ENCODE data around the gene ZEB2.

Gene ZEB2

GRCh38 chr2:144493027-144493809, 26.7 kb downstream of the ZEB2 start:
- Mint-ChIP-seq H3K4me1 (ENCODE audit: low read depth in 2 of 2) (peaks cover 41 to 74% of the 10 kb centered on the region in 2 donors), H3K9me3 (no peaks in the 10 kb centered on the region), H3K36me3 (ENCODE audit: insufficient read depth) (peaks cover 66% of the 10 kb centered on the region), H3K27ac (peak overlapping the region; percentile 57 to 91), H3K27me3 (no peaks in the 10 kb centered on the region), H3K4me3 (peak overlapping the region in 1 of 2 donors; percentile 73)
- no peak for ATAC-seq (replicated peaks)
- no peak for DNase-seq

GRCh38 chr2:144490857-144491256, 29.1 kb downstream of the ZEB2 start:
- Mint-ChIP-seq H3K36me3 (ENCODE audit: insufficient read depth) (peaks cover 63% of the 10 kb centered on the region), H3K4me1 (ENCODE audit: low read depth in 2 of 2) (peaks cover 35 to 74% of the 10 kb centered on the region in 2 donors), H3K4me3 (peak overlapping the region; percentile 41 to 73), H3K27ac (peak overlapping the region; percentile 87 to 91), H3K27me3 (no peaks in the 10 kb centered on the region), H3K9me3 (no peaks in the 10 kb centered on the region)
- DNase-seq (no peak), ATAC-seq (replicated peaks) (no peak)

GRCh38 chr2:144490017-144490416, 29.9 kb downstream of the ZEB2 start:
- Mint-ChIP-seq H3K27ac (peak overlapping the region; percentile 87 to 91), H3K27me3 (no peaks in the 10 kb centered on the region), H3K9me3 (no peaks in the 10 kb centered on the region), H3K4me3 (peak overlapping the region in 1 of 2 donors; percentile 73), H3K36me3 (ENCODE audit: insufficient read depth) (peaks cover 62% of the 10 kb centered on the region), H3K4me1 (ENCODE audit: low read depth in 2 of 2) (peaks cover 27 to 70% of the 10 kb centered on the region in 2 donors)
- ATAC-seq (replicated peaks), result peak; percentile 85
- DNase-seq, result no peak

- DNase-seq, result no peak
- Mint-ChIP-seq H3K4me1 (ENCODE audit: low read depth in 2 of 2) (peaks cover 25 to 67% of the 10 kb centered on the region in 2 donors), H3K27me3 (no peaks in the 10 kb centered on the region), H3K27ac (peak overlapping the region; percentile 87 to 91), H3K36me3 (ENCODE audit: insufficient read depth) (peaks cover 60% of the 10 kb centered on the region), H3K4me3 (peak overlapping the region in 1 of 2 donors; percentile 73), H3K9me3 (no peaks in the 10 kb centered on the region)
- no peak for ATAC-seq (replicated peaks)
Measured at GRCh38 chr2:144489315-144489916, 30.5 kb downstream of the ZEB2 start.

- no peak for DNase-seq
- H3K36me3 Mint-ChIP-seq (ENCODE audit: insufficient read depth), result peaks cover 52% of the 10 kb centered on the region
- H3K27me3 Mint-ChIP-seq, result no peaks in the 10 kb centered on the region
- peak overlapping the region in 1 of 2 donors; percentile 62 for H3K27ac Mint-ChIP-seq
- H3K4me1 Mint-ChIP-seq (ENCODE audit: low read depth in 2 of 2), result peaks cover 14 to 63% of the 10 kb centered on the region in 2 donors
- no peak overlapping the region for H3K4me3 Mint-ChIP-seq
- no peak for ATAC-seq (replicated peaks)
- no peaks in the 10 kb centered on the region for H3K9me3 Mint-ChIP-seq
Measured at GRCh38 chr2:144484201-144484948, 35.5 kb downstream of the ZEB2 start.

GRCh38 chr2:144481666-144482065, 38.3 kb downstream of the ZEB2 start:
- Mint-ChIP-seq H3K4me3 (peak overlapping the region in 1 of 2 donors; percentile 48), H3K36me3 (ENCODE audit: insufficient read depth) (peaks cover 62% of the 10 kb centered on the region), H3K27me3 (no peaks in the 10 kb centered on the region), H3K9me3 (no peaks in the 10 kb centered on the region), H3K4me1 (ENCODE audit: low read depth in 2 of 2) (peaks cover 14 to 64% of the 10 kb centered on the region in 2 donors), H3K27ac (peak overlapping the region; percentile 25 to 93)
- ATAC-seq (replicated peaks) (peak; percentile 45), DNase-seq (no peak)

- H3K4me1 Mint-ChIP-seq (ENCODE audit: low read depth in 2 of 2), result peaks cover 14 to 67% of the 10 kb centered on the region in 2 donors
- no peaks in the 10 kb centered on the region for H3K27me3 Mint-ChIP-seq
- peaks cover 65% of the 10 kb centered on the region for H3K36me3 Mint-ChIP-seq (ENCODE audit: insufficient read depth)
- H3K9me3 Mint-ChIP-seq, result no peaks in the 10 kb centered on the region
- ATAC-seq (replicated peaks), result peak; percentile 53
- no peak for DNase-seq
- peak overlapping the region; percentile 33 to 48 for H3K4me3 Mint-ChIP-seq
- peak overlapping the region; percentile 25 to 93 for H3K27ac Mint-ChIP-seq
Measured at GRCh38 chr2:144481109-144481508, 38.8 kb downstream of the ZEB2 start.

GRCh38 chr2:144480285-144480684, 39.6 kb downstream of the ZEB2 start:
- Mint-ChIP-seq H3K4me3 (peak overlapping the region in 1 of 2 donors; percentile 48), H3K27me3 (no peaks in the 10 kb centered on the region), H3K36me3 (ENCODE audit: insufficient read depth) (peaks cover 61% of the 10 kb centered on the region), H3K27ac (peak overlapping the region in 1 of 2 donors; percentile 93), H3K4me1 (ENCODE audit: low read depth in 2 of 2) (peaks cover 14 to 68% of the 10 kb centered on the region in 2 donors), H3K9me3 (no peaks in the 10 kb centered on the region)
- DNase-seq, result no peak
- no peak for ATAC-seq (replicated peaks)

- no peaks in the 10 kb centered on the region for H3K9me3 Mint-ChIP-seq
- DNase-seq, result no peak
- H3K36me3 Mint-ChIP-seq (ENCODE audit: insufficient read depth), result peaks cover 58% of the 10 kb centered on the region
- H3K27ac Mint-ChIP-seq, result peak overlapping the region in 1 of 2 donors; percentile 93
- no peaks in the 10 kb centered on the region for H3K27me3 Mint-ChIP-seq
- ATAC-seq (replicated peaks), result no peak
- peaks cover 14 to 71% of the 10 kb centered on the region in 2 donors for H3K4me1 Mint-ChIP-seq (ENCODE audit: low read depth in 2 of 2)
- peak overlapping the region in 1 of 2 donors; percentile 48 for H3K4me3 Mint-ChIP-seq
Measured at GRCh38 chr2:144479659-144480058, 40.3 kb downstream of the ZEB2 start.

GRCh38 chr2:144479138-144479537, 40.8 kb downstream of the ZEB2 start:
- Mint-ChIP-seq H3K4me3 (peak overlapping the region in 1 of 2 donors; percentile 69), H3K36me3 (ENCODE audit: insufficient read depth) (peaks cover 56% of the 10 kb centered on the region), H3K4me1 (ENCODE audit: low read depth in 2 of 2) (peaks cover 13 to 67% of the 10 kb centered on the region in 2 donors), H3K27me3 (no peaks in the 10 kb centered on the region), H3K27ac (peak overlapping the region; percentile 19 to 92), H3K9me3 (no peaks in the 10 kb centered on the region)
- no peak for ATAC-seq (replicated peaks)
- no peak for DNase-seq

GRCh38 chr2:144477957-144478311, 42.0 kb downstream of the ZEB2 start:
- peaks cover 45% of the 10 kb centered on the region for H3K36me3 Mint-ChIP-seq (ENCODE audit: insufficient read depth)
- no peaks in the 10 kb centered on the region for H3K9me3 Mint-ChIP-seq
- peak overlapping the region in 1 of 2 donors; percentile 69 for H3K4me3 Mint-ChIP-seq
- DNase-seq (no peak), ATAC-seq (replicated peaks) (no peak)
- H3K27me3 Mint-ChIP-seq, result no peaks in the 10 kb centered on the region
- H3K4me1 Mint-ChIP-seq (ENCODE audit: low read depth in 2 of 2), result peaks cover 14 to 62% of the 10 kb centered on the region in 2 donors
- peak overlapping the region in 1 of 2 donors; percentile 92 for H3K27ac Mint-ChIP-seq

GRCh38 chr2:144477281-144477956, 42.5 kb downstream of the ZEB2 start:
- H3K36me3 Mint-ChIP-seq (ENCODE audit: insufficient read depth), result peaks cover 44% of the 10 kb centered on the region
- H3K4me3 Mint-ChIP-seq, result peak overlapping the region; percentile 3 to 69
- no peaks in the 10 kb centered on the region for H3K9me3 Mint-ChIP-seq
- ATAC-seq (replicated peaks), result no peak
- peak overlapping the region; percentile 15 to 92 for H3K27ac Mint-ChIP-seq
- DNase-seq, result no peak
- H3K27me3 Mint-ChIP-seq, result no peaks in the 10 kb centered on the region
- H3K4me1 Mint-ChIP-seq (ENCODE audit: low read depth in 2 of 2), result peaks cover 13 to 57% of the 10 kb centered on the region in 2 donors

- H3K27ac Mint-ChIP-seq, result peak overlapping the region in 1 of 2 donors; percentile 72
- H3K27me3 Mint-ChIP-seq, result no peaks in the 10 kb centered on the region
- peaks cover 8 to 50% of the 10 kb centered on the region in 2 donors for H3K4me1 Mint-ChIP-seq (ENCODE audit: low read depth in 2 of 2)
Measured at GRCh38 chr2:144476682-144477081, 43.2 kb downstream of the ZEB2 start.

More at GRCh38 chr2:144476682-144477081, 43.2 kb downstream of the ZEB2 start:
- no peaks in the 10 kb centered on the region for H3K9me3 Mint-ChIP-seq
- peak overlapping the region in 1 of 2 donors; percentile 69 for H3K4me3 Mint-ChIP-seq
- DNase-seq, result no peak
- H3K36me3 Mint-ChIP-seq (ENCODE audit: insufficient read depth), result peaks cover 39% of the 10 kb centered on the region
- ATAC-seq (replicated peaks), result no peak

All from effector memory CD8-positive, alpha-beta T cell (primary cell).